Activated CD8-positive, alpha-beta memory T cell treated with anti-CD3 and anti-CD28 coated beads, Interleukin-2, amount 10 ng/mL, durations not matched to agents 7 days and 5 days (primary cell): ENCODE data around the gene FUT8. TPM values are rescaled to one million over a fixed set of nuclear protein-coding genes. Genes with fewer than 3 reads are reported as not detected.

Experiments used
- ATAC-seq: fragments of 150-1000 bp; cut with Tn5 transposase; one replicate; pipeline ENCODE4 v1.10.0; 2021; ENCODE audit warnings: moderate library complexity
- CTCF ChIA-PET: fragments of 350-600 bp; sonication (Branson Sonifier 250); formaldehyde crosslinking; loops from one replicate; lab custom pipeline; 2021; ENCODE audit warnings: antibody characterized with exemption; lab: Charles Lee
- DNase-seq: peaks from one replicate; pipeline ENCODE4 v3.0.0-alpha.2; 2020
- H3K27ac Mint-ChIP-seq: one replicate; pipeline ENCODE4 v1.8.0; 2021; ENCODE audit warnings: mild to moderate bottlenecking, mixed read lengths
- H3K27me3 Mint-ChIP-seq: one replicate; pipeline ENCODE4 v1.8.0; 2021; ENCODE audit warnings: mixed read lengths
- H3K36me3 Mint-ChIP-seq: one replicate; pipeline ENCODE4 v1.8.0; 2021; ENCODE audit warnings: mild to moderate bottlenecking, mixed read lengths
- H3K4me1 Mint-ChIP-seq: one replicate; pipeline ENCODE4 v1.8.0; 2021; ENCODE audit warnings: mixed read lengths
- H3K4me3 Mint-ChIP-seq: one replicate; pipeline ENCODE4 v1.8.0; 2021; ENCODE audit warnings: mild to moderate bottlenecking, moderate library complexity, mixed read lengths
- H3K9me3 Mint-ChIP-seq: one replicate; pipeline ENCODE4 v1.8.0; 2022; ENCODE audit warnings: low read depth, mixed read lengths
- total RNA-seq, 2 experiments: library from RNA; stranded (reverse); gene quantifications; one replicate each; pipeline ENCODE4 v1.2.3, GENCODE V29; 2021

Gene FUT8
- 100 to 1,000 TPM; 114 to 161 TPM for total RNA-seq

- peaks cover 49% of the 10 kb centered on the region for H3K4me1 Mint-ChIP-seq
- peak; percentile 87 for ATAC-seq
- H3K4me3 Mint-ChIP-seq = peak within 1 kb of the TSS; percentile 89
- H3K9me3 Mint-ChIP-seq = no peaks in the 10 kb centered on the region
- DNase-seq = peak; percentile 95
- CTCF ChIA-PET = interaction anchor here (0.6 to 5.4 kb wide), 32 partner anchors 14 to 658 kb away, joined by 3 to 79 read pairs (median 4); no protein-coding TSS in a partner anchor
- H3K27ac Mint-ChIP-seq = peak within 1 kb of the TSS; percentile 98
- no peaks in the 10 kb centered on the region for H3K27me3 Mint-ChIP-seq
- peaks cover 7% of the 10 kb centered on the region for H3K36me3 Mint-ChIP-seq
Observed at GRCh38 chr14:65412032-65412846, at the start of gene FUT8. Gene FUT8, plus strand, starts transcription at chr14:65412730. Its CDS starts 148,834 bp downstream, at chr14:65561564.

GRCh38 chr14:65366802-65367565 lies 45.5 kb upstream of the FUT8 start:
- Mint-ChIP-seq H3K36me3 (peaks cover 52% of the 10 kb centered on the region), H3K27ac (peak overlapping the region; percentile 32), H3K9me3 (no peaks in the 10 kb centered on the region), H3K4me1 (peaks cover 32% of the 10 kb centered on the region), H3K4me3 (no peak overlapping the region), H3K27me3 (no peaks in the 10 kb centered on the region)
- CTCF ChIA-PET = interaction anchor here (0.6 to 1.1 kb wide), 3 partner anchors 16 to 120 kb away, joined by 3 read pairs; no protein-coding TSS in a partner anchor
- ATAC-seq (no peak), DNase-seq (no peak)

- Mint-ChIP-seq H3K27ac (peak overlapping the region; percentile 77), H3K36me3 (peaks cover 54% of the 10 kb centered on the region), H3K9me3 (no peaks in the 10 kb centered on the region), H3K4me3 (peak overlapping the region; percentile 19), H3K27me3 (no peaks in the 10 kb centered on the region), H3K4me1 (peaks cover 49% of the 10 kb centered on the region)
- ATAC-seq (peak; percentile 74), DNase-seq (no peak)
- CTCF ChIA-PET = no interaction called here
Observed at GRCh38 chr14:65369560-65369959, 43.0 kb upstream of the FUT8 start.

GRCh38 chr14:65370801-65371248 lies 41.7 kb upstream of the FUT8 start:
- Mint-ChIP-seq H3K36me3 (peaks cover 53% of the 10 kb centered on the region), H3K4me3 (peak overlapping the region; percentile 10), H3K4me1 (peaks cover 49% of the 10 kb centered on the region), H3K27me3 (no peaks in the 10 kb centered on the region), H3K9me3 (no peaks in the 10 kb centered on the region), H3K27ac (peak overlapping the region; percentile 49)
- DNase-seq (no peak), ATAC-seq (no peak)
- CTCF ChIA-PET = no interaction called here

- Mint-ChIP-seq H3K9me3 (no peaks in the 10 kb centered on the region), H3K36me3 (peaks cover 51% of the 10 kb centered on the region), H3K27me3 (no peaks in the 10 kb centered on the region), H3K4me3 (no peak overlapping the region), H3K27ac (peak overlapping the region; percentile 52), H3K4me1 (peaks cover 52% of the 10 kb centered on the region)
- no peak for DNase-seq
- no peak for ATAC-seq
- CTCF ChIA-PET = no interaction called here
Observed at GRCh38 chr14:65371784-65372183, 40.7 kb upstream of the FUT8 start.

- H3K4me1 Mint-ChIP-seq = peaks cover 45% of the 10 kb centered on the region
- H3K36me3 Mint-ChIP-seq = peaks cover 54% of the 10 kb centered on the region
Observed at GRCh38 chr14:65373016-65373670, 39.4 kb upstream of the FUT8 start.

GRCh38 chr14:65373671-65374039 lies 38.9 kb upstream of the FUT8 start:
- Mint-ChIP-seq H3K27me3 (no peaks in the 10 kb centered on the region), H3K4me1 (peaks cover 45% of the 10 kb centered on the region), H3K4me3 (no peak overlapping the region), H3K27ac (no peak overlapping the region), H3K9me3 (no peaks in the 10 kb centered on the region), H3K36me3 (peaks cover 58% of the 10 kb centered on the region)
- CTCF ChIA-PET = no interaction called here
- DNase-seq (no peak), ATAC-seq (no peak)

More at GRCh38 chr14:65373016-65373670, 39.4 kb upstream of the FUT8 start:
- Mint-ChIP-seq H3K4me3 (peak overlapping the region; percentile 8), H3K27me3 (no peaks in the 10 kb centered on the region), H3K27ac (peak overlapping the region; percentile 62), H3K9me3 (no peaks in the 10 kb centered on the region)
- DNase-seq = no peak
- CTCF ChIA-PET = interaction anchor here (1.0 kb wide), 1 partner anchor 37 kb away, joined by 3 read pairs; no protein-coding TSS in a partner anchor
- ATAC-seq = no peak

GRCh38 chr14:65377576-65377975 lies 35.0 kb upstream of the FUT8 start:
- DNase-seq = no peak
- Mint-ChIP-seq H3K4me1 (peaks cover 17% of the 10 kb centered on the region), H3K27me3 (no peaks in the 10 kb centered on the region), H3K27ac (no peak overlapping the region), H3K36me3 (peaks cover 70% of the 10 kb centered on the region), H3K9me3 (peaks cover 4% of the 10 kb centered on the region), H3K4me3 (no peak overlapping the region)
- no peak for ATAC-seq
- CTCF ChIA-PET = no interaction called here

- CTCF ChIA-PET = interaction anchor here (0.7 to 1.1 kb wide), 2 partner anchors 15 to 23 kb away, joined by 3 read pairs; no protein-coding TSS in a partner anchor
Observed at GRCh38 chr14:65382586-65382985, 29.9 kb upstream of the FUT8 start.

GRCh38 chr14:65387171-65387570 lies 25.4 kb upstream of the FUT8 start:
- DNase-seq (no peak), ATAC-seq (no peak)
- no peak overlapping the region for H3K27ac Mint-ChIP-seq
- CTCF ChIA-PET = interaction anchor here (0.6 kb wide), 1 partner anchor 117 kb away, joined by 3 read pairs; no protein-coding TSS in a partner anchor
- H3K27me3 Mint-ChIP-seq = no peaks in the 10 kb centered on the region
- H3K4me1 Mint-ChIP-seq = peaks cover 7% of the 10 kb centered on the region
- H3K36me3 Mint-ChIP-seq = peaks cover 38% of the 10 kb centered on the region
- H3K4me3 Mint-ChIP-seq = no peak overlapping the region
- H3K9me3 Mint-ChIP-seq = peaks cover 2% of the 10 kb centered on the region

More at GRCh38 chr14:65382586-65382985, 29.9 kb upstream of the FUT8 start:
- H3K4me1 Mint-ChIP-seq = peaks cover 1% of the 10 kb centered on the region
- no peak overlapping the region for H3K27ac Mint-ChIP-seq
- DNase-seq (no peak), ATAC-seq (no peak)
- peaks cover 4% of the 10 kb centered on the region for H3K9me3 Mint-ChIP-seq
- H3K36me3 Mint-ChIP-seq = peaks cover 57% of the 10 kb centered on the region
- H3K4me3 Mint-ChIP-seq = no peak overlapping the region
- no peaks in the 10 kb centered on the region for H3K27me3 Mint-ChIP-seq

GRCh38 chr14:65387628-65388027 lies 24.9 kb upstream of the FUT8 start:
- no peak for ATAC-seq
- Mint-ChIP-seq H3K4me3 (no peak overlapping the region), H3K36me3 (peaks cover 40% of the 10 kb centered on the region), H3K4me1 (peaks cover 7% of the 10 kb centered on the region), H3K27me3 (no peaks in the 10 kb centered on the region), H3K27ac (no peak overlapping the region), H3K9me3 (peaks cover 2% of the 10 kb centered on the region)
- CTCF ChIA-PET = no interaction called here
- DNase-seq = no peak

GRCh38 chr14:65392296-65392695 lies 20.2 kb upstream of the FUT8 start:
- peaks cover 62% of the 10 kb centered on the region for H3K36me3 Mint-ChIP-seq
- H3K4me3 Mint-ChIP-seq = no peak overlapping the region
- no peak overlapping the region for H3K27ac Mint-ChIP-seq
- peaks cover 21% of the 10 kb centered on the region for H3K9me3 Mint-ChIP-seq
- H3K4me1 Mint-ChIP-seq = peaks cover 19% of the 10 kb centered on the region
- CTCF ChIA-PET = no interaction called here
- DNase-seq (no peak), ATAC-seq (no peak)
- H3K27me3 Mint-ChIP-seq = no peaks in the 10 kb centered on the region
